Ammon's horn (tissue), 1 donor: ENCODE measurements around the gene TTLL11.

Experiments
- DNase-seq: peaks from one replicate; pipeline ENCODE4 v3.0.0-alpha.2; 2016; ENCODE audit warnings: low spot score

The TTLL11 gene

DNA sequence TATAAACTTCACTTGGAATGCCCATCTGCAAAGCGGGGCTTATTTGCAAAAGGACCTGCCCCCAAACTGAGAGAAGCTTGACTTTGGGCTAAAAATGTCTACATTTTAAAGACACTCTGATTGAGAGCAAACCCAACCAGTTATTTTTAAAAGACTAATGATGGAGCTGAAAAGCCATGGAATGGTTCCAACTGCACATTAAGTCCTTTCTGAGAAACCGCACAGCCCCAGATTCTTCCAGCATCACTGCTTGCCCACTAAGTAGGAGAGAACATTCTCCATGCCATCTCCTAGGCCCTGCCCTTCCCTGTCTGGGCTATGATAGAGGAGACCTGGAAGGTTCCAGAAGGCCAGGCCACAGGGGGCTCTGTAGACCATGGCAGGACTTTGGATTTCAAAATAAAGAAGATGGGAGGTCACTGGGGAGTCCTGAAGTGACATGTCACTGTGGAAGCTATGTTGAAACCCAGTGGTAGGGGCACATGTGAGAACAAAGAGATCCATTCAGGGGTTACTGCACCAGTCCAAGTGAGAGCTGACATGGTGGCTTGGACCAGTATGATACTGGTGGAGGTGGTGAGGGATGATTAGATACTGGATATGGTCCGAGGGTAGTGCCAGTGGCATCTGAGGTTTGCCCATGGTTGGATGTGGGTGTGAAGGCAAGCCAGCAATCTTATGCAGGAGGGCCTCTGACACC is 262.5 kb downstream of the TTLL11 start:
- DNase-seq, result no peak

DNA sequence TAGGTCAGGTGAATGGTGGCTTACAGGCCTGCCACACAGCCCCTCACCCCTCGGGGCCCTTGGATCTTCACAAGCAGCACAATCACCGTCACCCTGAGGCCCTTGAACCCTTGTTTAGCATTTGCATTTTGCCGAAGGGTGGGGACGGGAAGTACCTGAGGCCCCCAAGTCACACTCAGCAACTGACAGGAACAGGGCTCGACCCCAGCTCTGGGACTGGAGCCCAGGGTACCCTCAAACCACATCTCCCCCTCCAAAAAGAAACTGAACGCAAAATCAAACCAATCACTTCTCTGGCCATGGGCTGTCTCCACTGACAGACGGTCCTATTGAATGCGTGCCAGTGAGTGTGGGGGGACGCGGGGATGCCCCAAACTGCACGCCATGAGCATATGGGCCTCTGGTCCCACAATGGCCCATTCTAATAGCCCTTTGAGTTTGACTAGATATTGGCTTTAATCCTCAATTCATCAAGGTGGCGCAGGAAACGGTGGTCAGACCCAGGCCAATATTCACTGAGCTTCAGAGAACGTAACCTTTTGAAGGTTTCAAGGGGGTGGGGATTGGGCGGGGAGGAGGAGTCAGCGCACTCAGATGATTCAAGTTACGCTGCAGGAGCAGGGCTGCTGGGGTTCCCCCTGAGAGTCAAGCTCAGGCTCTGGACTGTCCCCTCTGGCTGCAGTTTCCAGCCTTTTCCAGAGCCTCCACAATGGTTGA is 265.7 kb downstream of the TTLL11 start:
- DNase-seq, result no peak

DNA sequence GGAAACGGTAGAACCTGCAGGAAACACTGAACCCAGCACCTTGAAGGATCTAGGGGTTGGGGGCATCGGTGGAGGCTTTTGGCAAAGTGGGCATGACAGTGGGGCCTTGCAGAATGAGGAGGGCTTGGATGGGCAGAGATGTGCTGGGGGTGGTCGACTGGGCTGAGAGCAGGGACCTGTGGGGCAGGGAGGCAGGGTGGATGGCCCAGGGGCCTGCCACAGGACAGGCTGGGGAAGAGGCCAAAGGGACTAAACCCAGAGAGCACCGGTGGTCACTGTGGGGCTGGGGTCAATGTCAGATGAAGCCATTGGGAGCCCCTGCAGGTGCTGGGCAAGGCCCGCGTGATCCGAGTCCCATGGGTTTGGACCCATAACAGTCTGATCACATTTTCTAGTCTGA is 266.4 kb downstream of the TTLL11 start:
- DNase-seq, result no peak

DNA sequence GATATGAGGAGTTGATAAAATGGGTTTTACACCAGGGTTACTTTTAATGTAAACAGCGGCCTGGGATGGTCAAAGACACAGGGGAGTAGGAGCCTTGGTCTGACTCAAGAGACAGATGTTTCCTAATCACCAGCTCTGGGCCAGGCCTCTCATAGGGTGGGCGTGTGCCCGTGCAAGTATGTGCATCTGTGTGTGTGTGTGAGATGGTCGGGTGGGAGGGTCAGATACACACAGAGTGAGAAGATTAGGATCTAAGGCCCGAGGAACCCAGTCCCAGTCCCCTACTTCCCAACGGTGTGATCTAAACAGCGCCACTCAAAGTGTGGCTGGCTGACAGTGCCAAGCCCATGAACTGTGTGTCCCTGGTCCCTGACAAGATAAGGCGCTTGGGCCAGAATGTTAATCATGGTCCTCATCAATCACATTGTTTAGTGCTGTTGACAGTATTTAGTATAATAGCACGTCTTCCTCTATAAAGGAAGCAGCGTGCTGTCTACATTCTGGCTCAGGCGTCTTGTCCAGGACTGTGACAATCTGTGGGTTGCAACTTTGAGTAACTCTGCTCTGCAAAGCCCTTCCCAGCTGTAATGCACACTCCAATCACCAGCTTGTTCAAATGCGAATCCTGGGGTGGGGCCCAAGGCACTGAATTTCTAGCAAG is 267.9 kb downstream of the TTLL11 start:
- no peak for DNase-seq

DNA sequence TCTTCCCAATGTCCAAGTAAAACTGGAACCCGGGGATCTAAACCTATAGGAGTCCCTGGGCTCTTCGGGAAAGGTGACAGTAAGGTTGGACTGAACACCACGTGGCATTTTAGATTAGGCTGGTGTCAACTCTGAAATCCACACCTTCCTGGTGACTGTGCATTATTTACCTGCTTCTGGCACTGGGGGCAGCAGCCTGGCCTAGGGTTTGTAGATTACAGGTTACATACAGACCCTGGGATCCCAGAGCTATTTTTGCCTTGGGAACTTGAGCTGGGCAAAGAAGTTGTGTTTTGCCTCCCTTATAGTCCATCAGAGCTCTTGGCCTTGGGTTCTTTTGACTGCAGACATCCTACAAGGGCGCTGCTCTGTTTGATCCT is 268.5 kb downstream of the TTLL11 start:
- DNase-seq, result no peak

DNA sequence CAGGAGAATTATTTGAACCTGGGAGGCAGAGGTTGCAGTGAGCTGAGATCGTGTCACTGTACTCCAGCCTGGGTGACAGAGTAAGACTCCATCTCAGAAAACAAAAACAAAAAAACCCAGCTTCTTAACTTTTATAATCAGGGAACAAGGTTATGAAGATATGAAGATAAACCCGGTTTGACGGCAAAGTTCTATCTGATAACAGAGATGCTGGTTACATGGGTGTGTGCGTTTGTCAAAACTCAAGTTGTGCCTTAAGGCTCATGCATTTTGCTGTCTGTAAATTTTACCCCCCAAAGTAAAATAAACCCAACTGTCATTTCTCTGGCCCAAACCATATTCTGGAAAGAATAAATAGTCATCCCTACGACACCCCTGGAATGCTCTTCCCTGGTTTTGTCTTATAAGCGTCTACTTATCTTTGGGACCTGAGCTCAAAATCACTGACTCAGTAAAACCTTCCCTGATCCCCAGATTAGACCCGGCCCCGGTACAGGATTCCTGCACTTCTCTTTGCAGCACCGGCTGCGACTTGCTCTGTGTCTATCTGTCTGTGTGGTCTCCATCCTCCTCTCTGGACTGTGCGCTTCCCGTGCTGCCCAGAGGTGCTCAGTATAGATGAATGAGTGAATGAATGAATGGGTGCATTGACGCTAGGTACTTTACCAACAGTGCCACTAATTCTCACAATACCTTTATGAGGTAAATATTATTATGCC is 269.5 kb downstream of the TTLL11 start:
- DNase-seq, result no peak

DNA sequence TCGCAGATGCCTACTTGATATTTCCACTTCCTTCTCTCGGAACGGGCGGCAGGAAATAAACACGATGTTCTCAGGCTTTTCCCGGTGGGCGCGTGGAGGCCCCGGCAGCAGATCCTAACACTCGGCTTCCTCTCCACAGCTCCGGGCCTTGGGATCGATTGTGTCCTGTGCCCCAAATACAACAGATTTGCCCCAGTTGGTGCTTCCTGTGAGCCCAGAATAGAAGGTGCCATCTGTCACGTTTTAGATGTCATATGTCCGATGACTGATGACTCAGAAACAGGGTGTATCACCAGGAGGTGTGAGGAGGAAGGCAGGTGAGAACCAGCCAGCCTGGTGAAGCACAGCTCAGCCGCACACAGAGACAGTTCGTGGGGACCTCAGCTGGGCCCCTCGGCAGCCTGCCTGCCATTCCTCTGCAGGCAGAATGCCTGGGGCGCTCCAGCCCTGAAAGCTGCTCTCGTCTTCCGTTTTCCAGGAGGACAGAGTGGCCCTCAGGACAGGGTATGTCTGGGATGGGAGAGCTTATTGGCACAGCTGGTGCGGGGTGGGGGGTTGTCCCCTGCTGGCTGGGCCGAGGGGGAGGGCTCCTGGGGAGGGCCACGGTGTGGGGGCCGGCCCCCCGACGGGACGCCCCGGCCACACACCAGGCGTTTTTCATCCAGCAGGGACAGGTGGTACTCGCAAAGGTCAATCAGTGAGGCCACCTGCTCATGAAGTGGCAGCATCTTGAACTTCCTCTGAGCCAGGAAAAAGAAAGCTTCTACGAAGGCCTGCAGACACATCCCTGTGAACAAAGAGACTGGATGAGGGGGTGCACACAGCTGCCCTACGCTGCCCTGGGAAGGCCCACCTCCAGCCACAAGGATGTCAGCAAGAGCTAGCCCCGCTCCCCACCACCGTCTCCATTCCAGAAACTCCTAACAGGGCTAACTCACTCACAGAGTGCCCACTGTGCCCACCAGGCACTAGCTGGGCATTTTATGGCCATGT is 270.7 kb downstream of the TTLL11 start:
- no peak for DNase-seq

DNA sequence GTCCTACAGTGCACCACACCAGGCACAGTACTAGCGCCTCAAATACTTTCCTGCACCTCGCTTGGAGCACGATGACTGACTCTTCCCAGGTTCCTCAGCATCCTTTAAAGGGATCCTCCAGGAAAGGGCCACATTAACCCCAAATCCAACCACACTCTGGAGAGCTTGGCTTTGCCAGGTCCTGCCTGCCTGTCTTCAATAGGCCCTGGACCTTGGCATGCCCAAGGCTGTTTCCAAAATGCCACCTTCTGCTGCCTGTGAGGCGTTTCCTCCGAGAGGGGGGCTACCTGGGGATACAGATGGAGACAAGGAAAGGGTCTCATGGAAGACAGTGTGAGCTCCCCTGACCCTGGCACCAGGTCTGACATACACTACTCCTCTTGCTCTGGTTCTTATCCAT is 271.8 kb downstream of the TTLL11 start:
- no peak for DNase-seq

DNA sequence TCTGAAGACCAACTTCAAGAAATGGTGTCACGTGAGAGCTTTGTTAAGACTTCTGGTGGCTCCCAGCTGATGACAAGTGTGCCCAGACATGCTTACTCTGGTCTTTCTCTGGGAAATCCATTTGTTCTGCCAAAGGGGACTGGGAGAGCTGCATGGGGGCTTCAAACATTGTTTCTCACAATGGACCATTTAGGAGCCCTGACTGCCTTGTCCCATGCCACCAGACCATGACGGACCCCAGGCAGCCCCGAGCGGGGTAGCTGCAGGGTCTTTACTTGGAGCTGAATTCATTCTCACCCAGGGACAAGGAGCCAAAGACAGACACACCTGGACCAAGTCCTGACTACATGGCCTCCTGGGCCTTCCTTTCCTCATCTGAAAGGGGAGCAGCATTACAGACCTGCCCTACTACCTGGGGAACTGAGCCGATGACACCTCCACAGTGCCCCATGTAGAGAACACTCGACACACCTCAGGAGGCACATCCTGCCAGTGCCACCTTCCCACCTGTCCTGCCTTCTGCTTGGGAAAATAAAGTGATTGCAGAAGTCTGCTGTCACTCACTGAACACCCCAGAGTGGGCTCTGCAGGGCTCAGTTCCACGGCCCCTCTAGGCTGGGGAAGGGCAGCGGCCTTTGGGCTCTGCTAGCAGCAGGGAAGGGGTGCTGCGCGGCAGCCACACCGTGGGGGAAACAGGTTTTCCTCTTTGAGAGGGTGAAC is 272.7 kb downstream of the TTLL11 start:
- no peak for DNase-seq

DNA sequence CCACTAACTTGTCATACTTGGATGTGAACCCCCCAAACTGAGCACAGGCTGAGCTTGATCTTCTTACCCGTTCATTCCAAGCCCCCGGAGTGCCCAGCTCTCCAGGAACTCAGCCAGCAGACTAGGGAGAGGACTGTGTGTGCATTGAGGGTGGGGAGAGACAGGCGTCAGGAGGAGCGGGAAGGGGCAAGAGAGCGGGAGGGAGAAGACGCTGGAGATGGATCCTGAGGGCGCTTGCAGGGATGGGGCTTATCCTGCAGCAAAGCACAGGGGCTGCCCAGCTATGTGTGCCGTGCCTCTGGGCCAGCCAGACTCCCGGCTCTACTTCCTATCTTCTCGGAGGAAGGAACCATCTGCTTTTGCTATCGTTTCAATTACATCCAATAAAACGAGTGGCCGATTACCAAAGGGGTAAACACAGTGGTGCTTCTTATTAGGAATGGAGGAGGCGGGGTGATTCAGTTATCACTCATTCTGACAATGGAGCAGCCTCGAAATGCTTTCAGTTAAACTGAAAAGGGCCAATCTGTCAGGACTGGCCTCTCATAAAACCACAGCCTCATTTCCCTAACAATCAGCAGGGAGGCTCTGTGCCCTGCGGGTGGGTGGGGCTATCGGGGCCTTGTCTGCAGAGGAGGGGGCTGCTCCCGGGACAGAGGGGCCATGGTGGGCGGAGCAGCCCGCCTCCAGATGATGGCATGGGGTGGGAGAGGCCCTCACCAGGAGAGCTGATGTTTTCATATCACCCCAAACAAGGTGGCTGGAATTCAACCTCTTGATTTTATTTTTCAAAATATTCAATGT is 273.5 kb downstream of the TTLL11 start:
- DNase-seq, result peak; percentile 18

DNA sequence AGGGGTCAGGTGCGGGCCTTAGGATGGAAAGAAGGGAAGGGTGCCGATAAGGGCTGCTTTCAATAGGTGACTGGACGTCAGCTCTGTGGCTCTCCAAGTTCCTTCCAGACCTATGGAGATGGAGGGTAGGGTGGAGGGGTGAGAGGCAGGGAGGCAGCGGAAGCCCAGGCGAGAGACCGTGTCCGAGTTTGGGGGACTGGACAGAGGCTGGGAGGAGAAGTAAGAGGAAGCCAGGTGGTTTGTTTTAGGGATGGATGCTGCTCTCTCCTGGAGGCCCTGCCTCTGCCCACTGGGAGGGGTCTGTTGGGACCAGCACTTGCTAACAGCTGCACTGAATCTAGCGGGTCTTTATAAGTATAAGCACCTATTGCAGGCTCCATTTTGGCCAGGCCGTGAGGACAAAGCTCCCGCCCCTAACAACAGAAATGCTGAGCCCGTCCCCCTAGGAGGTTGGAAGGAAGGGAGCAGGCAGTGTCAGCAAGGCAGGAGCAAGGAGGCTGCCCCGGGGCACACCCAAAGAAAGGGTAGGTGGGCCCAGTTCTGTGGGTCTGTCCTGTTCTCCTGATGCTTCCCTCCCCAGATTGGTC is 274.2 kb downstream of the TTLL11 start:
- no peak for DNase-seq

DNA sequence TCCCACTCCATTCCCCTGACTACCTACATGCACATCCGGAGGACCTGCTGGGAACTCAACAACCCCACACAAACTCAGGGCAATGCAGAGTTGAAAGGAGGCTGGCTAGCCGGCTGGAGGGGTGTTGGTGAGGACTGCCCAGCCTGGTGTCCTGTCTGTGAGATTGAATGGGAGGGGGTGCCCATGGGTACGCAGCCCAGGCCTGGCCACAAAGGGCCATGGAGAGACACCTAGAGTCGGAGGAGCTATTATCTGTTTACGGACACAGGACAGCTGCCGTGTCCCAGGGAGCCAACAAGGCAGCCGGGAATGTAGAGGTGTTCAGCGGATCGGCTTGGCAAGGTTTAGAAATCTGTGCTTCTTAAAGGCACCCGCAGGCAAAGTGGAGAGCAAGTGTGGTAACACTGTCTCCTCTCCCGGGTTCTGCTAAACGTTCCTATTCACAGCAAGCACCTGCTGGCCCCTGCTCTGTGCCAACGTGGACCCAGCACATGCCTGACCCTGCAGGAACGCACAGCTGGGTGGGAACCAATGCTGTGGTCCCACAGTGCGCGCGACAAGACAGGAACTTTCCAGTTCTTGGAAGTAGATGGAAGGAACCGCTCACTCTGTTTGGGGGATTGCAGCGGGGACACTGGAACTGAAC is 275.0 kb downstream of the TTLL11 start:
- no peak for DNase-seq

DNA sequence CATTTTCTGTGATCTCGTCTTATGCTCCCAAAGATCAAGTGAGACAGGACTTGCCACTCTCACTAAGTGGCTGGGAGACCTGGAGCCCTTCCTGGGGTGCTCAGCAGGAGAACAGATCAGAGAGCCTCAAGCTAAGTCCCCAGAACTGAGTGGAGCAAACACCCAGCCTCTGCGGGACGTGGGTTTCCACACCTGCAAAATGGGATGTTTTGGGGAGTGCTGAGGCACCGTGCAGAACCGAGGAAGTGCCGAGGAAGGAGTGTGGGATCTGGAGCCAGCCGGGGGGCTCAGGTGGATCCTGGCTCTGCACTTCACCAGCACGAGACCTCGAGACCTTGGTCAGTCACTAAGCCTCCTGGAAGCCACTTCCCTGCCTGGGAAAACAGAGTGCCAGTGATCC is 275.6 kb downstream of the TTLL11 start:
- no peak for DNase-seq

DNA sequence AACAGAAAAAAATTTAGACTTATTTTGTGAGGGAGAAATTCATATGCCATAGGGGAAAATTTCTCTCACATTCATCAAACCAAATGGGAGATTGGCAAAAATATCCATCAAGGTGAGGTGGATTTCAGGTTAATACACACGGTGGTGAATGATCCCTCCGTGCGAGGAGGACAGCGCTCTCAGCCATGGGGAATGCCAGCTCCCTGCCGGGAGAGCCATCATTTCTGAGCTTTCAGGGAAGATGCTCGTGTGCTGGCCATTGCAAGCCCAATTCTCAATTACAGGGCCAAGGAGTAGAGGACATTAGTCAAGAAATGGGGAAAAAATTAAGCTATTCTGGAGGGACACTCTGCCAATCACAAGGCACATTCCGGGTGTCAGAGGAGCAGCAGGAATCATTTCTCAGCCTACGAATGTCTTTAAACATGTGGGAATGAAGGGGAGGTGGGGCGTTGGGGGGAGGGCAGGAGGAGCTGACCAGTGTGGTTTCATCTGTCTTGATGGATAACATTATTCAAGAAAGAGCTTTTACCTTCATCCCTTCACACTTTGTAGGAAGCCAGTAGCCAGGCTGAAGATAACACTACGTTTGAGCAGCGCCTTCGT is 276.2 kb downstream of the TTLL11 start:
- DNase-seq, result no peak

DNA sequence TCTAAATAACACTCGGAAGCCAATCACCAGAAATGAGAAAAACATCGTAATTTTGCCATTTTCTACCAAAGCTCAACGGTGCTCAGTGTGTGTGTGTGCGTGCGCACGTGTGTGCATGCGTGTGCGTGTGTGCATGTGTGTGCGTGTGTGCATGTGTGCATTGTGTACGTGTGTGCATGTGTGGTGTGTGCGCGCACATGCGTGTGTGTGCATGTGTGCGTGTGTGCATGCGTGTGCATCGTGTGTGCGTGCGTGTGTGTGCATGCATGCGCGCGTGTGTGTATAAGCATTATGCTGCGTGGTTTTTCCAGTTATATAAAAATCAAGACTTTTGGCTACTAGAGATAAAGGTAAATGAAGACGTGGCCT is 276.7 kb downstream of the TTLL11 start:
- DNase-seq, result no peak

DNA sequence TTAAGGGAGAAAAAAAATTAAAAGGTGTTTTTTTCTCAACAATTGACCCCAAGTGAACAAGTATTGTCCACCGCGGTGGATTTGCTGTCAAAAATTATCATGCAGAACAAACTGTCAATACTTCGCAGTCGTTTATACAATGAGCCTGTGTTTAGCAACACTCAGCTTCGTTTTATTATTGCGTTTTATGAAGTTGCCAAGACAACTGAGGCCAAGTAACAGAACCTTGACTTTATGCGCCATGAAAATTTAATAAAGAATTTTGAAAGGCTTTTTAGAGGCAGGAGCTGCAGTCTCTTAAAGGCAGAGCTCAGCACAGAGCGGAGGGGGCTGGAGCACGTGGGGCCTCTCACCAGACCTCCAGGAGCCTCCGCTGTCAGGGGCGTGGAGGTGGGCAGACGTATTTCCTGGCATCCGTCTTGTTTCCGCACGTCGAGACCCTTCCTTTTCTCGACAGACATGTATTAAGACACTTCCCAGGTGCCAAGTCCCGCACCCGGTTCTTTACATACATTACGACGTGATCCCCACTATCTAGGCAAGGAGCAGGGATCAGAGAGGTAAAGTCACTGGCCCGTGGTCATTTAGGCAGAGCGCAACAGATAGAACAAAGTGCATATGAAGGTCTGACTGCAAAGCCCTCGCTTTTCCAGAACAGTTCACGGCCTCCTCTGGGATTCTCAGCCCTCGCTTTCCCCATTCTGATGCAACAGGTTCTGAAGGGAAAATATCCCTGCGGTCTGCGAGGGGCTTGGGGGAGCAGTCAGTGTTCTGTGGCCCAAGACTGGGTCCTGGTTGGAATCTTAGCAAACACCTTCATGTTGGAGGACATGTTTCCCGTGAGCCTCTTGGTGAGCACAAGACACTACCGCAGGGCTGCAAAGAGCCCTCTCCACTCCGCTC is 277.3 kb downstream of the TTLL11 start:
- no peak for DNase-seq

DNA sequence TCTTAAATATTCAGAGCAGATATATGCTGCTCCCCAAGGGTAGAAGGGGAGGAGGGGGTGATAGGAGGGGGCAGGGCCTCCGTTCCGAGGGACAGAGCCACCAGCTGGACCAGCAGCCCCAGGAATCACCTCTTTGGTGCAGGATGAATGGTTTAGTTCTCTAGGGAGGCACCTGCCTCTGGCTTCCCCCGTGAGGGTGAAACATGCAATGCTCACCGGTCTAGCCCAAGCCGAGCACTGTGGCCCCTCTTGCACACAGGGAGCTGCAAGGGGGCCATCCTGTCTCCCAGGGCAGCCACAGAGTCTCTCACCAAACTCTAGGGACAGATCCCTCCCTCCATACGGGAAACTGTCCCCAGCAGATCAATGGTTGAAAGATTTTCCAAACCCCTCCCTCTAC is 278.0 kb downstream of the TTLL11 start:
- no peak for DNase-seq

DNA sequence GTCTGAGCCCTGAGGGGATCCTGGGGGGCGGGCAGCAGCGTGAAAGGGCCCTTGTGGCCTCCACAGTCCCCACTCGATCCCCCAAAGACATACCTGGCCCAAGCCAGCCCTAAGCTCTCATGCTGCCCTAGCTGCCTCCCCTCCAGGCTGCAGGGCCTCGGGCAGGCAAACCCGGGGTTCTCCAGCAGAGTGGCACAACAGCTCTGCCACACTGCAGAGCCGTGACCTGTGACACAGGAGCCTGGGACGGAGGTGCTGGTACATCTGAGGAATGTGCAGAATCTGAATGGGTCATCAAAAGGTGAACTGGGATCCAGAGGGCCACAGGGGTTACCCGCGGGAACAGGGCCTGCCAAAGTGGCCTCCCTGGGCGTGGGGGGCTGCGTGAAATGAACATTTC is 278.5 kb downstream of the TTLL11 start:
- DNase-seq, result no peak
